IMR-90 (cell line): ENCODE data around the gene FGF16. TPM values are rescaled to one million over a fixed set of nuclear protein-coding genes. Genes with fewer than 3 reads are reported as not detected.
A peak's percentile ranks its signal among the peaks of the same experiment; 100 is the strongest.

Source experiments
- ATAC-seq: fragments of 200-7000 bp; cut with Tn5 transposase; 2 replicates; pipeline ENCODE4 v1.9.1; 2020; ENCODE audit warnings: low read depth, mild to moderate bottlenecking, moderate library complexity
- BruUV-seq: library from RNA; stranded (reverse); fragments of 400-500 nt; replicated peaks from 2 replicates; lab custom pipeline; 2021; lab: Mats Ljungman, UMichigan
- CTCF ChIA-PET: fragments of 300-600 bp; formaldehyde crosslinking; extraction: SDS; loops from one replicate; lab custom pipeline; 2021; ENCODE audit warnings: antibody characterized with exemption; lab: Yijun Ruan, JAX
- POLR2A ChIA-PET: fragments of 300-600 bp; sonication (Branson Sonifier 250); formaldehyde crosslinking; loops from one replicate; lab custom pipeline; 2022; ENCODE audit warnings: antibody characterized with exemption; ENCODE audit not compliant: unreplicated experiment; lab: Charles Lee
- DNase-seq: peaks from one replicate; pipeline ENCODE4 v3.0.0; 2013
- H2AFZ ChIP-seq: replicated peaks from 2 replicates; pipeline ENCODE3; 2013; ENCODE audit warnings: low read length, mild to moderate bottlenecking; ENCODE audit not compliant: poor library complexity
- H2AK5ac ChIP-seq: 2 replicates; pipeline ENCODE4 v1.6.1; 2013; ENCODE audit warnings: low read depth, low read length, inconsistent platforms
- H2AK9ac ChIP-seq: replicated peaks from 2 replicates; pipeline ENCODE3; 2013; ENCODE audit warnings: mild to moderate bottlenecking, low read depth, low read length, moderate library complexity; ENCODE audit not compliant: poor library complexity
- H2BK120ac ChIP-seq: 2 replicates; pipeline ENCODE4 v1.6.1; 2013; ENCODE audit warnings: low read depth, low read length, inconsistent platforms
- H2BK15ac ChIP-seq: 3 replicates; pipeline ENCODE4 v1.6.1; 2013; ENCODE audit warnings: low read depth, low read length, inconsistent platforms
- H2BK20ac ChIP-seq: 2 replicates; pipeline ENCODE4 v1.6.1; 2013; ENCODE audit warnings: low read depth, mild to moderate bottlenecking, inconsistent platforms, low read length, moderate library complexity
- H2BK5ac ChIP-seq: 2 replicates; pipeline ENCODE4 v1.6.1; 2013; ENCODE audit warnings: mild to moderate bottlenecking, low read depth, low read length, inconsistent platforms; ENCODE audit not compliant: poor library complexity, severe bottlenecking
- H3K14ac ChIP-seq: replicated peaks from 2 replicates; pipeline ENCODE4 v1.6.1; 2013; ENCODE audit warnings: low read depth, low read length, inconsistent platforms
- H3K18ac ChIP-seq: 2 replicates; pipeline ENCODE4 v1.6.1; 2013; ENCODE audit warnings: low read depth, low read length, control low read depth
- H3K23ac ChIP-seq: 2 replicates; pipeline ENCODE4 v1.6.1; 2013; ENCODE audit warnings: low read depth, low read length, inconsistent platforms
- H3K27ac ChIP-seq: 2 replicates; pipeline ENCODE4 v1.5.1; 2013; ENCODE audit warnings: mild to moderate bottlenecking, control low read depth, low read length; ENCODE audit not compliant: insufficient read depth
- H3K27me3 ChIP-seq: 2 replicates; pipeline ENCODE4 v1.6.1; 2013; ENCODE audit warnings: low read length; ENCODE audit not compliant: control insufficient read depth, insufficient read depth
- H3K36me3 ChIP-seq: 2 replicates; pipeline ENCODE4 v1.6.1; 2013; ENCODE audit warnings: low read length, mixed read lengths; ENCODE audit not compliant: control insufficient read depth, insufficient read depth
- H3K4ac ChIP-seq: 2 replicates; pipeline ENCODE4 v1.6.1; 2013; ENCODE audit warnings: low read depth, low read length, inconsistent platforms
- H3K4me1 ChIP-seq: 2 replicates; pipeline ENCODE4 v1.6.1; 2013; ENCODE audit warnings: low read length, mixed read lengths; ENCODE audit not compliant: control insufficient read depth, insufficient read depth
- H3K4me2 ChIP-seq: 2 replicates; pipeline ENCODE4 v1.6.1; 2013; ENCODE audit warnings: low read depth, mild to moderate bottlenecking, control low read depth, low read length, moderate library complexity
- H3K4me3 ChIP-seq: 2 replicates; pipeline ENCODE4 v1.5.1; 2013; ENCODE audit warnings: low read depth, mild to moderate bottlenecking, control low read depth, low read length, moderate library complexity; ENCODE audit not compliant: insufficient read depth
- H3K56ac ChIP-seq: 2 replicates; pipeline ENCODE4 v1.6.1; 2013; ENCODE audit warnings: low read length, inconsistent platforms; ENCODE audit not compliant: insufficient read depth; ENCODE audit errors: extremely low read depth
- H3K79me1 ChIP-seq, 2 experiments: 2 replicates each; pipeline ENCODE4 v1.6.1; 2013; ENCODE audit warnings: low read length in 2 of 2, inconsistent platforms in 1 of 2, low read depth in 1 of 2
- H3K9ac ChIP-seq: 2 replicates; pipeline ENCODE4 v1.6.1; 2013; ENCODE audit warnings: low read depth, low read length, control low read depth
- H3K9me1 ChIP-seq: 2 replicates; pipeline ENCODE4 v1.6.1; 2013; ENCODE audit warnings: low read length, inconsistent platforms; ENCODE audit not compliant: insufficient read depth
- H3K9me3 ChIP-seq: 2 replicates; pipeline ENCODE4 v1.6.1; 2013; ENCODE audit warnings: low read length; ENCODE audit not compliant: control insufficient read depth, insufficient read depth
- H4K20me1 ChIP-seq: 2 replicates; pipeline ENCODE4 v1.6.1; 2013; ENCODE audit warnings: low read length, inconsistent platforms; ENCODE audit not compliant: insufficient read depth
- H4K5ac ChIP-seq: 2 replicates; pipeline ENCODE4 v1.6.1; 2013; ENCODE audit warnings: mild to moderate bottlenecking, low read depth, low read length, control low read depth
- H4K8ac ChIP-seq, 2 experiments: 2 replicates each; pipeline ENCODE4 v1.6.1; 2013; ENCODE audit warnings: low read depth in 2 of 2, low read length in 2 of 2, control low read depth in 1 of 2, inconsistent platforms in 1 of 2
- H4K91ac ChIP-seq: 2 replicates; pipeline ENCODE4 v1.6.1; 2013; ENCODE audit warnings: low read depth, low read length, inconsistent platforms; ENCODE audit not compliant: insufficient read depth
- ELK1 ChIP-seq: fragments of 150-350 bp; IDR thresholded peaks from 2 replicates; pipeline ENCODE4 v1.6.1; 2016; ENCODE audit warnings: low read depth, mild to moderate bottlenecking, low read length, moderate library complexity, borderline replicate concordance
- FOS ChIP-seq: fragments of 150-350 bp; IDR thresholded peaks from 2 replicates; pipeline ENCODE4 v1.6.1; 2016; ENCODE audit warnings: low read depth, low read length
- WGBS, 2 experiments: methylation state at CpG; one replicate each; pipeline versions ENCODE4 v1.1.5 to v1.1.7; 2013; ENCODE audit warnings: missing lambda C conversion rate in 2 of 2; ENCODE audit not compliant: insufficient read length in 1 of 2; ENCODE audit errors: extremely low coverage in 2 of 2; 5-methylcytosine and 5-hydroxymethylcytosine counted together
- dilution Hi-C: fragments of 300-500 bp; cut with HindIII; formaldehyde crosslinking; loops from one replicate; pipeline ENCODE4 v1.14.3; 2018; ENCODE audit warnings: low sequenced_read_pairs; ENCODE audit not compliant: unreplicated experiment
- in situ Hi-C: fragments of 300-500 bp; cut with MboI; formaldehyde crosslinking; loops from 3 replicates; pipeline ENCODE4 v1.14.3; 2019; ENCODE audit warnings: low sequenced_read_pairs, inconsistent platforms, mixed read lengths
- intact Hi-C: fragments of 100-400 bp; cut with micrococcal nuclease; formaldehyde crosslinking; loops from 2 replicates; pipeline ENCODE4 v1.10.0; 2022
- polyA plus RNA-seq, 3 experiments: library from polyadenylated mRNA; depleted of rRNA; stranded (reverse); fragments of >200 nt; gene quantifications; 2 replicates each; pipeline ENCODE4 v1.2.3, GENCODE V29; 2012; ENCODE audit warnings: low replicate concordance in 1 of 3
- total RNA-seq: library from RNA; depleted of rRNA; stranded (reverse); fragments of >200 nt; gene quantifications from 2 replicates; pipeline ENCODE4 v1.2.3, GENCODE V29; 2012

The FGF16 gene
- total and polyA plus RNA-seq, 2 of the 4 experiments (the other 2 are of a cell fraction), result not detected

GRCh38 chrX:77442728-77443127 is 4.5 kb upstream of the FGF16 start:
- H3K79me1 ChIP-seq, result no peaks in the 10 kb centered on the region
- no peak overlapping the region for H2AK5ac ChIP-seq
- DNase-seq (peak; percentile 81), ATAC-seq (peak; percentile 59)
- no peak overlapping the region for H2AK9ac ChIP-seq
- H2AFZ ChIP-seq, result no peak overlapping the region
- H2BK15ac ChIP-seq, result no peak overlapping the region
- intact Hi-C loops, result loop anchor here (10.0 kb wide), 1 partner anchor 142 kb away; no protein-coding TSS in a partner anchor
- CTCF ChIA-PET, result no interaction called here
- no peak overlapping the region for H3K9ac ChIP-seq
- no peak overlapping the region for H2BK5ac ChIP-seq
- H4K8ac ChIP-seq, result no peak overlapping the region
- no peak overlapping the region for H3K56ac ChIP-seq
- H4K20me1 ChIP-seq, result no peaks in the 10 kb centered on the region
- no peak overlapping the region for H4K5ac ChIP-seq
- H3K4me2 ChIP-seq, result no peak overlapping the region
- no peak overlapping the region for H4K91ac ChIP-seq
- no peak overlapping the region for H3K4me3 ChIP-seq
- no peak overlapping the region for H3K23ac ChIP-seq
- no TSS peak for BruUV-seq
- dilution Hi-C loops, result no loop called here
- H3K9me3 ChIP-seq, result no peaks in the 10 kb centered on the region
- H3K18ac ChIP-seq, result no peak overlapping the region
- H3K27me3 ChIP-seq, result peaks cover 11% of the 10 kb centered on the region
- WGBS, 2 experiments, result no CpG with 5 or more reads among the region's 1 CpG
- no peaks in the 10 kb centered on the region for H3K4me1 ChIP-seq
- in situ Hi-C loops, result no loop called here
- POLR2A ChIA-PET, result no interaction called here
- H3K4ac ChIP-seq, result no peak overlapping the region
- H2BK20ac ChIP-seq, result no peak overlapping the region
- no peak overlapping the region for H3K14ac ChIP-seq
- H3K36me3 ChIP-seq, result no peaks in the 10 kb centered on the region
- no peak overlapping the region for H2BK120ac ChIP-seq
- TF ChIP-seq FOS, result 0 out of 2 replicates have a peak, but pooled peaks have one; percentile 31
- no peak for TF ChIP-seq ELK1
- no peaks in the 10 kb centered on the region for H3K9me1 ChIP-seq
- H3K27ac ChIP-seq, result no peak overlapping the region
